ENCODE measurements around the gene FGFR3. TPM values are rescaled to one million over a fixed set of nuclear protein-coding genes. Genes with fewer than 3 reads are reported as not detected.

FGFR3 gene
- polyA plus RNA-seq, 1 of the 3 experiments (the other 2 are of a cell fraction), result 1.1 TPM

- DNase-seq, result no peak
- Histone ChIP-seq H3K27ac (ENCODE audit: low read depth in 2 of 2, low read length in 1 of 2) (peak overlapping the region in 1 of 2 experiments; percentile 14; a peak in 1 of 4 replicates), H3K9ac (no peak overlapping the region), H3K9me3 (no peaks in the 10 kb centered on the region), H3K4me3 (ENCODE audit: low read depth in 2 of 2, low read length in 1 of 2) (no peak overlapping the region), H3K9me2 (no peaks in the 10 kb centered on the region), H3K27me3 (ENCODE audit: insufficient read depth) (no peaks in the 10 kb centered on the region), H3K36me3 (replicated peaks in 1 of 2; ENCODE audit: control insufficient read depth in 1 of 2, insufficient read depth in 2 of 2, low read length in 1 of 2) (no peaks in the 10 kb centered on the region), H3F3A (replicated peaks; ENCODE audit: insufficient read depth) (no peaks in the 10 kb centered on the region), H2AFZ (ENCODE audit: low read depth) (no peak overlapping the region), H3K4me2 (no peak overlapping the region), H4K20me1 (ENCODE audit: insufficient read depth) (no peaks in the 10 kb centered on the region), H3K79me2 (ENCODE audit: insufficient read depth) (no peaks in the 10 kb centered on the region), H3K4me1 (ENCODE audit: control insufficient read depth in 1 of 2, insufficient read depth in 2 of 2, low read depth in 1 of 2, low read length in 1 of 2) (peaks cover 0 to 33% of the 10 kb centered on the region in 2 experiments; a peak in 1 of 4 replicates)
- ChIA-PET CTCF (interaction anchor here (1.3 to 12.0 kb wide), 5 partner anchors 8 to 157 kb away, joined by 3 to 88 read pairs (median 5); partner anchors contain the start of gene TMEM129), POLR2A (no interaction called here)
- 60% methylated on average over 2 of the region's 10 CpGs for WGBS (ENCODE audit: low lambda C conversion rate)
- TF ChIP-seq TCF12 (IDR thresholded peaks at IDR 0.05) (no peak), CTCF (IDR thresholded peaks at IDR 0.05) (no peak), TEAD4 (IDR thresholded peaks at IDR 0.05; ENCODE audit: borderline replicate concordance, insufficient read depth) (no peak), EZH2phosphoT487 (IDR thresholded peaks at IDR 0.05; ENCODE audit: borderline replicate concordance, low read depth) (no peak), FOXM1 (IDR thresholded peaks at IDR 0.05; ENCODE audit: low read depth) (no peak), GATA2 (CRISPR knock-in tag; IDR thresholded peaks at IDR 0.05) (no peak), SIN3A (IDR thresholded peaks at IDR 0.05; ENCODE audit: borderline replicate concordance, low read depth, low read length) (no peak), YY1 (IDR thresholded peaks at IDR 0.05; ENCODE audit: low read depth) (no peak), NRF1 (IDR thresholded peaks at IDR 0.05; ENCODE audit: low read depth, low read length) (no peak), MXI1 (IDR thresholded peaks at IDR 0.05; ENCODE audit: low read depth, low read length) (no peak), JUND (IDR thresholded peaks at IDR 0.05) (no peak), TAF1 (IDR thresholded peaks at IDR 0.05; ENCODE audit: borderline replicate concordance, low read depth, low read length) (no peak), FOSL2 (IDR thresholded peaks at IDR 0.05; ENCODE audit: borderline replicate concordance, low read depth) (no peak), IRF3 (IDR thresholded peaks at IDR 0.05; ENCODE audit: low read depth, low read length) (no peak)
These were observed 39.8 kb upstream of the FGFR3 start for GRCh38 chr4:1753294-1753696.

GRCh38 chr4:1753697-1754311, 39.3 kb upstream of the FGFR3 start:
- no peaks in the 10 kb centered on the region for H3K9me3 ChIP-seq
- 88% methylated on average over 5 of the region's 15 CpGs for WGBS (ENCODE audit: low lambda C conversion rate)
- no peak overlapping the region for H3K9ac ChIP-seq
- CTCF ChIA-PET, result interaction anchor here (0.8 to 12.0 kb wide), 10 partner anchors 9 to 174 kb away, joined by 3 to 88 read pairs (median 4); no protein-coding TSS in a partner anchor
- no peak overlapping the region for H3K4me3 ChIP-seq (ENCODE audit: low read depth in 2 of 2, low read length in 1 of 2)
- POLR2A ChIA-PET, result no interaction called here
- peaks cover 0 to 30% of the 10 kb centered on the region in 2 experiments; a peak in 1 of 4 replicates for H3K4me1 ChIP-seq (ENCODE audit: control insufficient read depth in 1 of 2, insufficient read depth in 2 of 2, low read depth in 1 of 2, low read length in 1 of 2)
- H3K9me2 ChIP-seq, result no peaks in the 10 kb centered on the region
- peak overlapping the region in 1 of 2 experiments; percentile 34; a peak in 1 of 4 replicates for H3K27ac ChIP-seq (ENCODE audit: low read depth in 2 of 2, low read length in 1 of 2)
- no peak overlapping the region for H2AFZ ChIP-seq (ENCODE audit: low read depth)
- no peak overlapping the region for H3K4me2 ChIP-seq
- H3K27me3 ChIP-seq (ENCODE audit: insufficient read depth), result no peaks in the 10 kb centered on the region
- no peaks in the 10 kb centered on the region for H4K20me1 ChIP-seq (ENCODE audit: insufficient read depth)
- H3K79me2 ChIP-seq (ENCODE audit: insufficient read depth), result no peaks in the 10 kb centered on the region
- H3F3A ChIP-seq (replicated peaks; ENCODE audit: insufficient read depth), result no peaks in the 10 kb centered on the region
- DNase-seq, result no peak
- H3K36me3 ChIP-seq (replicated peaks in 1 of 2; ENCODE audit: control insufficient read depth in 1 of 2, insufficient read depth in 2 of 2, low read length in 1 of 2), result no peaks in the 10 kb centered on the region
- TF ChIP-seq YY1 (IDR thresholded peaks at IDR 0.05; ENCODE audit: low read depth), result no peak
- TF ChIP-seq RCOR1 (IDR thresholded peaks at IDR 0.05; ENCODE audit: low read length), result no peak
- no peak for TF ChIP-seq TCF12 (IDR thresholded peaks at IDR 0.05)
- TF ChIP-seq CHD2 (IDR thresholded peaks at IDR 0.05; ENCODE audit: low read length, partially characterized antibody), result no peak
- no peak for TF ChIP-seq ZBTB33 (IDR thresholded peaks at IDR 0.05; ENCODE audit: borderline replicate concordance, low read depth)
- TF ChIP-seq IRF3 (IDR thresholded peaks at IDR 0.05; ENCODE audit: low read depth, low read length), result no peak
- TF ChIP-seq SIN3A (IDR thresholded peaks at IDR 0.05; ENCODE audit: borderline replicate concordance, low read depth, low read length), result no peak
- TF ChIP-seq RAD21 (IDR thresholded peaks at IDR 0.05; ENCODE audit: low read length), result no peak
- no peak for TF ChIP-seq NFIC (IDR thresholded peaks at IDR 0.05; ENCODE audit: borderline replicate concordance)

Measured in SK-N-SH (cell line).